ENCODE data around the gene IQCF6. TPM values are rescaled to one million over a fixed set of nuclear protein-coding genes. Genes with fewer than 3 reads are reported as not detected.

The IQCF6 gene
- total RNA-seq, 4 donors from 2014 or later = not detected

- Histone ChIP-seq H3K27me3 (no peaks in the 10 kb centered on the region), H3K36me3 (no peaks in the 10 kb centered on the region), H3K27ac (no peak overlapping the region), H3K4me1 (no peaks in the 10 kb centered on the region), H3K9me3 (no peaks in the 10 kb centered on the region), H3K4me3 (no peak overlapping the region)
- DNase-seq = no peak
- no peak for TF ChIP-seq CTCF (IDR thresholded peaks at IDR 0.05)
- no peak for TF ChIP-seq POLR2A (IDR thresholded peaks at IDR 0.05)
Observed at GRCh38 chr3:51733859-51734571, 45.0 kb downstream of the IQCF6 start.

DNA sequence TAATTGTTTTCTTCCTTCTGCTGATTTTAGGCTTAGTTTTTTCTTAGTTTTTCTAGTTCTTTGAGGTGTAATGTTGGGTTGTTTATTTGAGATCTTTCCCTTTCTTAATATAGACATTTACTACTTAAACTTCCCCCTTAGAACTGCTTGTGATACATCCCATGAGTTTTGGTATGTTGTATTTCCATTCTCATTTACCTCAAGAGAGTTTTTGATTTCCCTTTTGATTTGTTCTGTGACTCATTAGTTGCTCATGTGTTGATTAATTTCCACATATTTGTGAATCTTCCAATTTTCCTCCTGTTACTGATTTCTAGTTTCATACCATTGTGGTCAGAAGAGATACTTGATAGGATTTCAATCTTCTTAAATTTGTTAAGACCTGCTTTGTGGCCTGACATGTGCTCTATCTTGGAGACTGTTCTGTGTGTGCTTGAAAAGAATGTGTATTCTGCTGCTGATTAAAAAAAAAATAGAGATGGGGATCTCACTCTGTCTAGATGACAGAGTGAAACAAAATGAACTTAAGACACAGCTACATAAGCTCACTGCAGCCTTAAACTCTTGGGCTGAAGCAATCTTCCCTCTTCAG, 49.9 kb downstream of the IQCF6 start:
- Histone ChIP-seq H3K27ac (no peak overlapping the region), H3K27me3 (no peaks in the 10 kb centered on the region), H3K4me1 (no peaks in the 10 kb centered on the region), H3K9me3 (no peaks in the 10 kb centered on the region), H3K36me3 (no peaks in the 10 kb centered on the region), H3K4me3 (no peak overlapping the region)
- TF ChIP-seq POLR2A (IDR thresholded peaks at IDR 0.05) (no peak), CTCF (IDR thresholded peaks at IDR 0.05) (no peak)
- DNase-seq = no peak

Other genes with a start within 250 kb of the IQCF6 start
- gene RAD54L2, start 240.5 kb downstream of the IQCF6 start, total RNA-seq = 10 to 100 TPM; 22.1 to 57.8 (median 26.5) TPM
- gene TEX264, start 108.0 kb downstream of the IQCF6 start, total RNA-seq = 100 to 1,000 TPM in 1 of 4 donors, 10 to 100 TPM in 3; 22.3 to 118 (median 83.2) TPM
- 1 to 10 TPM in 1 of 4 donors, under 1 TPM in 2, not detected in 1; 0.54 to 2.5 (median 0.57) TPM for gene GRM2, start 72.2 kb downstream of the IQCF6 start, total RNA-seq
- gene IQCF2, start 82.4 kb upstream of the IQCF6 start, total RNA-seq = not detected
- gene IQCF5, start 96.4 kb upstream of the IQCF6 start, total RNA-seq = not detected
- not detected for gene IQCF1, start 124.1 kb upstream of the IQCF6 start, total RNA-seq
- 10 to 100 TPM in 1 of 4 donors, 1 to 10 TPM in 3; 4.7 to 17.3 (median 7.7) TPM for gene RRP9, start 162.7 kb upstream of the IQCF6 start, total RNA-seq
- gene PARP3, start 163.1 kb upstream of the IQCF6 start, total RNA-seq = 100 to 1,000 TPM; 100 to 157 (median 137) TPM
- gene GPR62, start 176.1 kb upstream of the IQCF6 start, total RNA-seq = not detected
- 10 to 100 TPM; 31.3 to 44.7 (median 37.7) TPM for gene PCBP4, start 188.2 kb upstream of the IQCF6 start, total RNA-seq
- gene ABHD14B, start 194.8 kb upstream of the IQCF6 start, total RNA-seq = 100 to 1,000 TPM in 3 of 4 donors, 10 to 100 TPM in 1; 43.7 to 135 (median 127) TPM
- 10 to 100 TPM in 2 of 4 donors, 1 to 10 TPM in 2; 3.9 to 11.6 (median 7.7) TPM for gene ABHD14A, start 195.8 kb upstream of the IQCF6 start, total RNA-seq
- gene ACY1, start 204.3 kb upstream of the IQCF6 start, total RNA-seq = 100 to 1,000 TPM in 3 of 4 donors, 10 to 100 TPM in 1; 95.7 to 977 (median 609) TPM
- gene RPL29, start 216.7 kb upstream of the IQCF6 start, total RNA-seq = 100 to 1,000 TPM; 643 to 841 (median 711) TPM

Measured in Peyer's patch (tissue), 4 donors.